A549 (cell line): ENCODE data around the gene USP3. TPM values are rescaled to one million over a fixed set of nuclear protein-coding genes. Genes with fewer than 3 reads are reported as not detected.

ENCODE experiments used
- ATAC-seq, 2 experiments: fragments of 200-7000 bp in 1 of 2; fragments of >200 bp in 1 of 2; cut with Nextera tagmentation in 1 of 2; cut with Tn5 transposase in 1 of 2; 3 replicates each; pipeline versions ENCODE4 v1.8.0 to v1.9.1; 2018 to 2020; ENCODE audit warnings: mild to moderate bottlenecking in 1 of 2, moderate library complexity in 1 of 2
- CTCF ChIA-PET: fragments of 300-600 bp; sonication (Branson Sonifier 250); formaldehyde crosslinking; extraction: SDS; loops from one replicate; lab custom pipeline; 2021; ENCODE audit warnings: antibody characterized with exemption, inconsistent platforms; lab: Yijun Ruan, JAX
- POLR2A ChIA-PET: fragments of 350-600 bp; formaldehyde crosslinking; extraction: SDS; loops from one replicate; lab custom pipeline; 2021; ENCODE audit warnings: antibody characterized with exemption, inconsistent platforms; lab: Yijun Ruan, JAX
- DNase-seq, 2 experiments: peaks; one replicate each; pipeline versions ENCODE4 v3.0.0 to v3.0.0-alpha.2; 2011 to 2016; ENCODE audit warnings: low read depth in 1 of 2, low spot score in 1 of 2
- FAIRE-seq: peaks from 2 replicates; lab custom pipeline; 2011; peaks lifted over from hg19 to GRCh38; lab: Jason Lieb, UNC
- H3K27ac ChIP-seq, 2 experiments: fragments of >200 bp; sonication (Bioruptor Twin); formaldehyde crosslinking; 3 replicates each; pipeline ENCODE4 v1.5.1; 2016 to 2017
- H3K4me1 ChIP-seq: fragments of >200 bp; sonication (Bioruptor Twin); formaldehyde crosslinking; 3 replicates; pipeline ENCODE4 v1.6.1; 2016
- H3K4me2 ChIP-seq: fragments of >200 bp; sonication (Bioruptor Twin); formaldehyde crosslinking; 3 replicates; pipeline ENCODE4 v1.6.1; 2016
- H3K4me3 ChIP-seq: fragments of >200 bp; sonication (Bioruptor Twin); formaldehyde crosslinking; 3 replicates; pipeline ENCODE4 v1.5.1; 2016
- H3K9me3 ChIP-seq: fragments of >200 bp; sonication (Bioruptor Twin); formaldehyde crosslinking; 3 replicates; pipeline ENCODE4 v1.6.1; 2016
- ATOH8 ChIP-seq: fragments of 250-450 bp; sonication (Bioruptor Pico); IDR thresholded peaks from 2 replicates; pipeline ENCODE4 v1.5.0; 2020; ENCODE audit warnings: low read depth, mild to moderate bottlenecking, moderate library complexity
- CBX8 ChIP-seq: fragments of 200-600 bp; sonication (generic); IDR thresholded peaks from 2 replicates; pipeline ENCODE4 v1.6.1; 2016
- CEBPB ChIP-seq, 2 experiments: fragments of >200 bp in 1 of 2; sonication (Bioruptor Twin) in 1 of 2; formaldehyde crosslinking in 1 of 2; IDR thresholded peaks; 2 replicates each; pipeline ENCODE4 v1.6.1; 2012 to 2016
- CTCF ChIP-seq: fragments of >200 bp; sonication (Bioruptor Twin); formaldehyde crosslinking; IDR thresholded peaks from 3 replicates; pipeline ENCODE4 v1.5.1; 2016
- E2F6 ChIP-seq: IDR thresholded peaks from 2 replicates; pipeline ENCODE4 v1.6.1; 2012; ENCODE audit warnings: low read depth, borderline replicate concordance
- EP300 ChIP-seq, 2 experiments: fragments of >200 bp; sonication (Bioruptor Twin); formaldehyde crosslinking; IDR thresholded peaks; 2 replicates in 1 of 2; 3 replicates in 1 of 2; pipeline ENCODE4 v1.6.1; 2016 to 2017
- ESRRA ChIP-seq: fragments of 150-350 bp; IDR thresholded peaks from 2 replicates; pipeline ENCODE4 v1.6.1; 2014; ENCODE audit warnings: mild to moderate bottlenecking, low read length, borderline replicate concordance
- GATA3 ChIP-seq: IDR thresholded peaks from 2 replicates; pipeline ENCODE4 v1.6.1; 2012; ENCODE audit warnings: borderline replicate concordance
- HDAC2 ChIP-seq: fragments of 200-600 bp; sonication (generic); IDR thresholded peaks from 2 replicates; pipeline ENCODE4 v1.6.1; 2016
- HES2 ChIP-seq: fragments of >200 bp; sonication (Bioruptor Twin); formaldehyde crosslinking; IDR thresholded peaks from 2 replicates; pipeline ENCODE4 v1.6.1; 2016
- HMGXB4 ChIP-seq: fragments of 250-450 bp; sonication (Bioruptor Pico); IDR thresholded peaks from 2 replicates; pipeline ENCODE4 v1.5.0; 2021; ENCODE audit warnings: mild to moderate bottlenecking, moderate library complexity, borderline replicate concordance
- HOXB13 ChIP-seq: fragments of 250-450 bp; sonication (Bioruptor Pico); IDR thresholded peaks from 2 replicates; pipeline ENCODE4 v1.5.0; 2020; ENCODE audit warnings: low read depth, mild to moderate bottlenecking, moderate library complexity
- HOXB5 ChIP-seq: fragments of 250-450 bp; sonication (Bioruptor Pico); IDR thresholded peaks from 2 replicates; pipeline ENCODE4 v1.5.0; 2020; ENCODE audit warnings: mild to moderate bottlenecking, moderate library complexity
- JUN ChIP-seq, 2 experiments: fragments of >200 bp; sonication (Bioruptor Twin); formaldehyde crosslinking; IDR thresholded peaks; 2 replicates in 1 of 2; 3 replicates in 1 of 2; pipeline ENCODE4 v1.6.1; 2016 to 2017
- MAFK ChIP-seq: fragments of 450-650 bp; IDR thresholded peaks from 2 replicates; pipeline ENCODE4 v1.6.1; 2014; ENCODE audit not compliant: partially characterized antibody
- MYC ChIP-seq: IDR thresholded peaks from 2 replicates; pipeline ENCODE4 v1.6.1; 2012; ENCODE audit warnings: mild to moderate bottlenecking, inconsistent platforms, low read length, improper control_type of control experiment, borderline replicate concordance
- NFE2L2 ChIP-seq: fragments of 150-350 bp; conservative IDR thresholded peaks from 2 replicates; pipeline ENCODE4 v1.6.1; 2014; ENCODE audit warnings: low read length
- PBX3 ChIP-seq: IDR thresholded peaks from 2 replicates; pipeline ENCODE4 v1.6.1; 2012
- PHF8 ChIP-seq: fragments of 200-600 bp; sonication (generic); IDR thresholded peaks from 2 replicates; pipeline ENCODE4 v1.6.1; 2016; ENCODE audit warnings: low read depth, mild to moderate bottlenecking, antibody characterized with exemption, moderate library complexity, borderline replicate concordance
- POLR2A ChIP-seq: IDR thresholded peaks from 2 replicates; pipeline ENCODE4 v1.6.1; 2012; ENCODE audit warnings: mild to moderate bottlenecking, low read length
- RAD21 ChIP-seq, 2 experiments: fragments of >200 bp in 1 of 2; sonication (Bioruptor Twin) in 1 of 2; formaldehyde crosslinking in 1 of 2; IDR thresholded peaks in 1 of 2; conservative IDR thresholded peaks in 1 of 2; 2 replicates in 1 of 2; 3 replicates in 1 of 2; pipeline ENCODE4 v1.6.1; 2012 to 2018; ENCODE audit warnings: inconsistent platforms in 1 of 2
- RARB ChIP-seq: fragments of 250-450 bp; sonication (Bioruptor Pico); IDR thresholded peaks from 2 replicates; pipeline ENCODE4 v1.8.0; 2021; ENCODE audit warnings: mild to moderate bottlenecking, moderate library complexity
- SMC3 ChIP-seq: fragments of >200 bp; sonication (Bioruptor Twin); formaldehyde crosslinking; IDR thresholded peaks from 3 replicates; pipeline ENCODE4 v1.6.1; 2018; ENCODE audit warnings: inconsistent platforms
- SREBF2 ChIP-seq: fragments of 450-650 bp; IDR thresholded peaks from 2 replicates; pipeline ENCODE4 v1.6.1; 2014; ENCODE audit warnings: mild to moderate bottlenecking, moderate library complexity
- TFCP2L1 ChIP-seq: fragments of 250-450 bp; sonication (Bioruptor Pico); IDR thresholded peaks from 2 replicates; pipeline ENCODE4 v1.5.0; 2021; ENCODE audit warnings: mild to moderate bottlenecking
- TP53 ChIP-seq: fragments of 250-450 bp; sonication (Bioruptor Pico); IDR thresholded peaks from 2 replicates; pipeline ENCODE4 v1.5.0; 2021; ENCODE audit warnings: mild to moderate bottlenecking, moderate library complexity
- USF2 ChIP-seq: fragments of 450-650 bp; IDR thresholded peaks from 2 replicates; pipeline ENCODE4 v1.6.1; 2014; ENCODE audit warnings: antibody characterized with exemption
- ZNF302 ChIP-seq: fragments of 250-450 bp; sonication (Bioruptor Pico); IDR thresholded peaks from 2 replicates; pipeline ENCODE4 v1.9.0; 2021; ENCODE audit warnings: inconsistent platforms, mild to moderate bottlenecking, moderate library complexity
- ZSCAN20 ChIP-seq: fragments of 250-450 bp; sonication (Bioruptor Pico); IDR thresholded peaks from 2 replicates; pipeline ENCODE4 v1.8.0; 2022; ENCODE audit warnings: mild to moderate bottlenecking, moderate library complexity
- WGBS: methylation state at CpG from one replicate; pipeline ENCODE4 v1.1.6; 2017; ENCODE audit errors: missing lambda C conversion rate; 5-methylcytosine and 5-hydroxymethylcytosine counted together
- polyA plus RNA-seq, 4 experiments: library from polyadenylated mRNA; depleted of rRNA in 3 of 4; stranded (reverse); fragments of >200 nt; fragmentation: RNase III in 1 of 4; extraction: RNeasy Plus Mini Kit Qiagen cat#74134 plus additional on column Dnase treatment in 1 of 4; gene quantifications; 2 replicates in 3 of 4; 3 replicates in 1 of 4; pipeline ENCODE4 v1.2.3, GENCODE V29; 2011 to 2017

USP3 gene
- polyA plus RNA-seq, 2 of the 4 experiments (the other 2 are of a cell fraction) = 41.8 to 99.1 TPM

- 8% methylated on average over 26 of the region's 26 CpGs for WGBS
- POLR2A ChIA-PET = interaction anchor here (0.6 to 2.7 kb wide), 10 partner anchors 90 to 493 kb away, joined by 3 to 25 read pairs (median 4); partner anchors contain the start of genes CIAO2A, RPS27L and USP3
- peaks cover 20% of the 10 kb centered on the region; the same call in 2 of the 3 replicates for H3K4me1 ChIP-seq
- peak overlapping the region; percentile 88 for H3K4me2 ChIP-seq
- ATAC-seq (peak; percentile 22 to 53), DNase-seq (peak; percentile 51 to 56)
- H3K27ac ChIP-seq = peak overlapping the region; percentile 87 to 93
- TF ChIP-seq HOXB13 (CRISPR knock-in tag) (no peak), SREBF2 (no peak), POLR2A (0 out of 2 replicates have a peak, but pooled peaks have one; percentile 29), PHF8 (peak; percentile 27; the same call in 1 of the 2 replicates), MYC (0 out of 2 replicates have a peak, but pooled peaks have one; percentile 36), HDAC2 (no peak), USF2 (no peak)
- TF ChIP-seq, all 56 proteins: peak for 3
- peak overlapping the region; percentile 83 for H3K4me3 ChIP-seq
- CTCF ChIA-PET = interaction anchor here (0.9 to 10.7 kb wide), 43 partner anchors 9 to 467 kb away, joined by 3 to 185 read pairs (median 6); partner anchors contain the start of gene USP3
- H3K9me3 ChIP-seq = no peaks in the 10 kb centered on the region
- no peak for FAIRE-seq
Observed at GRCh38 chr15:63600001-63600615, 95.7 kb downstream of the USP3 start.

- ChIA-PET CTCF (interaction anchor here (0.7 to 10.7 kb wide), 34 partner anchors 9 to 687 kb away, joined by 3 to 185 read pairs (median 6); partner anchors contain the start of gene USP3), POLR2A (interaction anchor here (0.6 to 2.7 kb wide), 7 partner anchors 91 to 493 kb away, joined by 3 to 25 read pairs (median 4); partner anchors contain the start of genes CIAO2A, RPS27L and USP3)
- Histone ChIP-seq H3K4me2 (peak overlapping the region; percentile 88), H3K9me3 (no peaks in the 10 kb centered on the region), H3K4me1 (peaks cover 20% of the 10 kb centered on the region; the same call in 2 of the 3 replicates), H3K4me3 (peak overlapping the region; percentile 83), H3K27ac (peak overlapping the region; percentile 91 to 93)
- DNase-seq (peak; percentile 94 to 96), FAIRE-seq (no peak), ATAC-seq (peak; percentile 70 to 79)
- under 1% methylated on average over 39 of the region's 60 CpGs for WGBS
- TF ChIP-seq TP53 (CRISPR knock-in tag) = peak; percentile 50; the same call in 1 of the 2 replicates
- no peak for TF ChIP-seq HOXB13 (CRISPR knock-in tag)
- TF ChIP-seq MYC = peak; percentile 99
- no peak for TF ChIP-seq RARB (CRISPR knock-in tag)
- no peak for TF ChIP-seq MAFK
- TF ChIP-seq JUN (IDR thresholded peaks at IDR 0.05) = peak in 1 of 2 experiments; percentile 93; a peak in 3 of 5 replicates
- peak; percentile 46; the same call in 1 of the 3 replicates for TF ChIP-seq CTCF
- TF ChIP-seq E2F6 = peak; percentile 97
- no peak for TF ChIP-seq NFE2L2
- 0 out of 2 replicates have a peak, but pooled peaks have one; percentile 25 for TF ChIP-seq ZSCAN20 (CRISPR knock-in tag)
- no peak for TF ChIP-seq ESRRA
- TF ChIP-seq TFCP2L1 = no peak
- TF ChIP-seq CBX8 = no peak
- TF ChIP-seq CEBPB (IDR thresholded peaks at IDR 0.05) = no peak
- peak; percentile 41; the same call in 2 of the 3 replicates for TF ChIP-seq SMC3
- TF ChIP-seq GATA3 = no peak
- TF ChIP-seq ATOH8 (CRISPR knock-in tag) = peak; percentile 60; the same call in 1 of the 2 replicates
- no peak for TF ChIP-seq HMGXB4
- no peak for TF ChIP-seq ZNF302 (CRISPR knock-in tag)
- TF ChIP-seq SREBF2 = no peak
- no peak for TF ChIP-seq PBX3
- TF ChIP-seq EP300 (IDR thresholded peaks at IDR 0.05) = no peak
- no peak; a peak in 1 of 5 replicates for TF ChIP-seq RAD21 (conservative IDR thresholded peaks at IDR 0.05 in 1 of 2, IDR thresholded peaks at IDR 0.05 in 1 of 2)
- peak; percentile 51; the same call in 1 of the 2 replicates for TF ChIP-seq HOXB5
- TF ChIP-seq HES2 = no peak
Observed at GRCh38 chr15:63600616-63601025, 96.2 kb downstream of the USP3 start.
